Measurements from ENCODE around the gene SLC24A3. TPM values are rescaled to one million over a fixed set of nuclear protein-coding genes. Genes with fewer than 3 reads are reported as not detected.

SLC24A3 gene
- total and polyA plus RNA-seq, 2 of the 13 experiments (the other 11 are each of a cell fraction or from before 2014, with no cell fraction given) = not detected

- no peak for TF ChIP-seq ZNF484 (CRISPR knock-in tag; IDR thresholded peaks at IDR 0.05; ENCODE audit: borderline replicate concordance, low read depth)
- TF ChIP-seq ESRRA (CRISPR knock-in tag; IDR thresholded peaks at IDR 0.05; ENCODE audit: low read depth) = no peak
- no peak for TF ChIP-seq KLF9 (CRISPR knock-in tag; IDR thresholded peaks at IDR 0.05; ENCODE audit: low read depth)
- TF ChIP-seq DBP (CRISPR knock-in tag; IDR thresholded peaks at IDR 0.05; ENCODE audit: not compliant biosample characterization) = no peak
- no peak for TF ChIP-seq SIN3B (IDR thresholded peaks at IDR 0.05; ENCODE audit: low read length)
- no peak for TF ChIP-seq ZBTB20 (CRISPR knock-in tag; IDR thresholded peaks at IDR 0.05; ENCODE audit: borderline replicate concordance, low read depth)
- TF ChIP-seq CREM (IDR thresholded peaks at IDR 0.05) = no peak
- no peak for TF ChIP-seq CREM (CRISPR knock-in tag; IDR thresholded peaks at IDR 0.05)
- no peak for TF ChIP-seq RBFOX2 (IDR thresholded peaks at IDR 0.05; ENCODE audit: low read depth, low read length)
- TF ChIP-seq BCL3 (CRISPR knock-in tag; IDR thresholded peaks at IDR 0.05) = no peak
- TF ChIP-seq NRL (CRISPR knock-in tag; IDR thresholded peaks at IDR 0.05; ENCODE audit: borderline replicate concordance) = no peak
- no peak for TF ChIP-seq SOX13 (IDR thresholded peaks at IDR 0.05)
- TF ChIP-seq SOX13 (CRISPR knock-in tag; conservative IDR thresholded peaks at IDR 0.05 in 1 of 2, IDR thresholded peaks at IDR 0.05 in 1 of 2) = no peak
- no peak for TF ChIP-seq HCFC1 (IDR thresholded peaks at IDR 0.05; ENCODE audit: low read depth, low read length)
- TF ChIP-seq ZNF567 (CRISPR knock-in tag; IDR thresholded peaks at IDR 0.05; ENCODE audit: borderline replicate concordance) = no peak
- peak; percentile 78 for TF ChIP-seq CBX5 (CRISPR knock-in tag; IDR thresholded peaks at IDR 0.05; ENCODE audit: borderline replicate concordance)
- no peak for TF ChIP-seq RBM22 (optimal IDR thresholded peaks at IDR 0.05; ENCODE audit: low read length)
- TF ChIP-seq ZNF687 (CRISPR knock-in tag; IDR thresholded peaks at IDR 0.05) = peak; percentile 46
- TF ChIP-seq IRF9 (CRISPR knock-in tag; IDR thresholded peaks at IDR 0.05; ENCODE audit: borderline replicate concordance) = 0 out of 2 replicates have a peak, but pooled peaks have one; percentile 50
- peak; percentile 76; the same call in 1 of the 2 replicates for TF ChIP-seq ZNF343 (CRISPR knock-in tag; IDR thresholded peaks at IDR 0.05)
- TF ChIP-seq ZBTB14 (CRISPR knock-in tag; IDR thresholded peaks at IDR 0.05) = no peak
Measured at GRCh38 chr20:19661717-19662636, 449.5 kb downstream of the SLC24A3 start (continued).
